NAMALWA (cell line): ENCODE data around the gene RGS10.
"Not testable (repeated sequence)": the region's sequence is repeated elsewhere in the genome, so short reads cannot be mapped to it uniquely, and the experiment has no call there.

Source experiments
- DNase-seq: peaks from one replicate; pipeline ENCODE4 v3.0.0-alpha.2; 2015; ENCODE audit warnings: low spot score

The RGS10 gene, protein sequence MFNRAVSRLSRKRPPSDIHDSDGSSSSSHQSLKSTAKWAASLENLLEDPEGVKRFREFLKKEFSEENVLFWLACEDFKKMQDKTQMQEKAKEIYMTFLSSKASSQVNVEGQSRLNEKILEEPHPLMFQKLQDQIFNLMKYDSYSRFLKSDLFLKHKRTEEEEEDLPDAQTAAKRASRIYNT

DNA sequence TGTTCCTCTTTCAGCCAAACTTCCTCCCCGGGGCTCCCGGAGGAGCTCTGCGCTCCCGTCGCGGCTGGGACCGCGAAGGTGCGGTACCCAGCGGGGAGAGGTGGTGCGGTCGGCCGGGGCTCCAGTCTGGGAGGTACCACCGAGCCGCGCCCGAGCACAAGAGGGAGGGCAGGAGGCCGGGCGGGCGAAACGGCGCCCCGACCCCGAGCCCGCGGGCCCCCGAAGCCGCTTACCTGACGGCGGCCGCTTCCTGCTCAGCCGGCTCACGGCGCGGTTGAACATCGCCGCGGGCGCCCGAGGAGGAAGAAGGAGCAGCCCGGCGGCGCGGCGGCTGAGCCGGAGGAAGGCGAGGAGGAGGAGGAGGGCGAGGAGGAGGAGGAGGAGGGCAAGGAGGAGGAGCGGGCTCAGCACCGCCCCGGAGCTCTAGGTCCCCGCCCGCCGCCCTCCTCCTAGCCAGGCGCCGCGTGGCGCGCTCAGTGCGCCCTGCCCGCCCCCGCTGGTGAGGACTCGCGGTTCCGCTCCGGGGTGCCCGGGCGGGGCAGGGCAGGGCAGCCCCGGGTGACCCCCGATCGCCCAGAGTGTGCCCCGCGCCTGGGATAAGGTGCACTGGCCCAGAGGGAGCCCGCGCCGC, at the start of gene RGS10:
Gene RGS10 (minus strand): TSS at position 363 of the 631 bp plus-strand sequence. CDS start 81 bp downstream, at position 282.
- DNase-seq: peak; percentile 74

DNA sequence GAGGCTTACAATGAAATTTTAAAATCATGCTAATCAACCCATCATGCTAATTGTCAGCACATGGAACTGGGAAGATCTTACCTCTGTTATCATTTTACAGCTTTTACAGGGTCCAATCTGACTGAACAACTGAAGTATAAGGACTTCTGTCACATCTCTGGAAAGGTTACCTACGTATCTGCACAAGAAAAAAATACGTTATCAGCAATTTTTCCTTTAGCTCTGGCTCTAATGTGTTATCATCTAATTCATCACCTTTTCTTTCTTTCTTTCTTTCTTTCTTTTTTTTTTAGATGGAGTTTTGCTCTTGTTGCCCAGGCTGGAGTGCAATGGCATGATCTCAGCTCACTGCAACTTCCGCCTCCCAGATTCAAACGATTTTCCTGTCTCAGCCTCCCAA, 45.6 kb upstream of the RGS10 start:
- no peak for DNase-seq

- no peak for DNase-seq
Observed at GRCh38 chr10:119578355-119578754, 35.8 kb upstream of the RGS10 start.

DNA sequence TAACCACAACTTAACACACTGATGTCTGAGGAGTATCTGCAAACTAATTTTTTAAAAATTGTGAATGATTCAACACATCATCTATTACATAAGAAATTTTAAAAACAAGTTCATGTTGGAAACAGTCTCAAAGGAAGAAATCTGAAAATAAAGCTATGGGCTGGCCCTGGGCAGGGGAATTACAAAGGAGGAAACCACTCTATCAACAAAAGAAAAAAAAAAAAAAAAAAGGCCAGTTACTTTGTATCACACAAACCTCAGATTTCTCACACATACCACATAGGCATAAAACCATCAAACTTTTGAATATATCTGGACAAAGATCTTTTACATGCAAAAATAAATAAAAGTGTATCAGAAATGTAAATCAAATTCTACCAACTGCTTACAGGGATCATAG, 33.5 kb upstream of the RGS10 start:
- DNase-seq: no peak

DNA sequence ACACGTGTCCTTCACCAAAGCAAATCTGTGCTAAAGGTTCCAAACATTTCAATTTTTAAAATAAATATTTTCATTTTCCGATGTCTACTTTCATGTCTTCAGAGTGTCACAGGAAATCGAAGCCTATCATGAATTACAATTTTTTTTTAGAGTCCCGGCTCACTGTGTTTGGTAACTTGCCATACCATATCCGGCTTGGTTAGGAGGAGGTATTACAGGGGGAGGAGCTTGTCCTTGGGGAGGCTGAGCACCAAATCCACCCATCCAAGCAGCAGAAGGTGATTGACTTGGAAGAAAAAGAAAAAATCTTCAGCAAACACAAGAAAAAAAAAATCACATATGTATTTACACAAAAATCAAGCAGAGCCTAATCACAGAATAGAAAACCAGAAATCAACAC, 33.0 kb upstream of the RGS10 start:
- DNase-seq: no peak

- DNase-seq: no peak
Observed at GRCh38 chr10:119567978-119568377, 25.5 kb upstream of the RGS10 start.

DNA sequence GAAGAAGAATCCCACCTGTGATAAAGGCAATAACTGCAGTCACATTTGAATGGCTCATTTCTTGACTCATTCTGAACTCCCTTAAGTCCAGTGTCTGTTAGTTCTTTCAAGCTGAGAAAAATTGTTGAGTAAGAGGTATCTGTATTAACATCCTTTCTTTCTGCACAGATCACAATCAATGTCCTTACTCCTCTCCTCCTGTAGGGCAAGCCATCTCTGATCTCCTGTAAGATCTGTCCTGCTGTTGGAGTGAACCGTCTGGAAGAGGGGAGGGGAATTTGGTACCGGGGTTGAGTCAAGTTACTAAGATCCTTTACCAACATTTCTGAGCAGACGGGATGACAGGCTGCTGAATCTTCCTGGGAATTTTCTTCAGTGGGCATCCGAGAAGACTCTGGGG, 19.6 kb upstream of the RGS10 start:
- DNase-seq: no peak

- DNase-seq: not testable (repeated sequence)
Observed at GRCh38 chr10:119559511-119559910, 17.0 kb upstream of the RGS10 start.

GRCh38 chr10:119556081-119556480, 13.6 kb upstream of the RGS10 start:
- not testable (repeated sequence) for DNase-seq

DNA sequence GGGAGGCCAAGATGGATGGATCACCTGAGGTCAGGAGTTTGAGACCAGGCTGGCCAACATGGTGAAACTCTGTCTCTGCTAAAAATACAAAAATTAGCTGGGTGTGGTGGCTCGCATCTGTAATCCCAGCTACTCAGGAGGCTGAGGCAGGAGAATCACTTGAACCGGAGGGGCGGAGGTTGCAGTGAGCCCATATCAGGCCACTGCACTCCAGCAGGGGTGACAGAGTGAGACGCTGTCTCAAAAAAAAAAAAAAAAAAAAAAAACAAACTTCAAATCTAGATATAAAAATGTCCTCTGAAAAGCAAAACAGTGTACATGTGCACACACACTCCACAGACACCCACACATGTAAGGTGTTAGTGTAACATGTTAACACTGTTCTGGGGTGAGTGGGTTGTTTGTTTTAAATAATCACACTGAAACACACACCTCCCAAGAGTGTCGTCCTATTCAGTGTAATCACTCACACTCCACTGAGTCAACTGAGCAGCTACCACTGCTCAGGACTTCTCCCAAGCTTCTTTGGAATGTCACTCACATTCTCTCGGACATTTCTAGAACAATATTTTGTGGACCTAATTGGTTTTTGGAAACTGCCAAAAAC, 12.8 kb upstream of the RGS10 start:
- DNase-seq: no peak

- DNase-seq: no peak
Observed at GRCh38 chr10:119550827-119551226, 8.3 kb upstream of the RGS10 start.

- no peak for DNase-seq
Observed at GRCh38 chr10:119549247-119549999, 6.9 kb upstream of the RGS10 start.

- DNase-seq: no peak
Observed at GRCh38 chr10:119546009-119546408, 3.5 kb upstream of the RGS10 start.

DNA sequence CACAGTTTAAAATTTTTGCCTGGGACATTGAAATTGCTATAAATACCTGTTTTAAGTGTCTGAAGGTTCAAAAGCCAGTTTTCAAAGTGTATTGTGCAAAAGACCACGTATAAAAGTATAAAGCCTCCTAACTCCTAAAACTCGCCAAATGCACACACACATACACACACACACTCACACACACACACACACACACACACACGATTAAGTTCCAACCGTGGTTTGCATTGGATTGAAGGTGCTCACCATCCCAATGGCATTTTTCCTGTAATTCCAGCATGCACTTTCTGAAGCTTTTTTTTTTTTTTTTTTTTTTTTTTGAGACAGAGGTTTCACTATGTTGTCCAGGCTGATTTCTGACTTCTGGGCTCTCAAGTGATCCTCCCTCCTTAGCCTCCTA, 2.8 kb upstream of the RGS10 start:
- DNase-seq: no peak

DNA sequence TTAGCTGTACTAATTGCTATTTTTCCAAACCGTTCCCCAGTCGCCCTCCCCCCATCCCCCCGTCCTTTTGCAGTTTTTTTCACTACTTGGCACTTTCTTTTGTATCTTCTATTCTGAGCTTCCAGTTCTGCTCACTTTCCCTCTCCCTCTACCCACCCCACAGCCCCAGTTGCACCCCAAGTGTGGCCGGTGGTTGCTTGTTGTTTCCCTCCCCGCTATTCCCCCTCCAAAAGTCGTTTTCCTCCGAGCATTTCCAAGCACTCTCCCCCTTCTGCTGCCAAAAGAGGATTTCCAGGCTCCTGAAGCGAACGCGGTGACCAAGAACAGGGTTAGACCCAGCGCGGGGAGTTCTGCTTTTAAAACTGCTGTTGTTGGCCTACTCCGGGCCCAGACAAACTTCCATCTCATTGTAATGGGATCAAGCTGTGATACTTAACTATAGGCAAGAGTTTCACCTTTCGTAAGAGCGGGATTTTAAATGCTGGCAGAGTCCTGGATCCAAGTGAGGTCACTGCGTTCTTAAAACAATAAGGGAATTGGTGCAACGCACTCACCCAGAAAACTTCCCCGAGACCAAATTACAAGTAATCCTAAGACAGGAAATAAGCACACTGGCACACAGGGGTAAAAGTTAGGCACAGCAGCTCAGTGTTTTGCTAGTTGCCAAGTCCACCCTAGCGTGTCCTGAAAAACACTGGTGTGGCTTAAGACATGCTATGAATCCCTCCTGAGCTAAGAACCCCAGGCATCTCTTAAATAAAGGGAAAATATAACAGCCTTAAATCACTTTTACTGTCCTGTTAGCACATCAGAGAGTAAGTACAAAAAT, 1.5 kb upstream of the RGS10 start:
- DNase-seq: no peak

DNA sequence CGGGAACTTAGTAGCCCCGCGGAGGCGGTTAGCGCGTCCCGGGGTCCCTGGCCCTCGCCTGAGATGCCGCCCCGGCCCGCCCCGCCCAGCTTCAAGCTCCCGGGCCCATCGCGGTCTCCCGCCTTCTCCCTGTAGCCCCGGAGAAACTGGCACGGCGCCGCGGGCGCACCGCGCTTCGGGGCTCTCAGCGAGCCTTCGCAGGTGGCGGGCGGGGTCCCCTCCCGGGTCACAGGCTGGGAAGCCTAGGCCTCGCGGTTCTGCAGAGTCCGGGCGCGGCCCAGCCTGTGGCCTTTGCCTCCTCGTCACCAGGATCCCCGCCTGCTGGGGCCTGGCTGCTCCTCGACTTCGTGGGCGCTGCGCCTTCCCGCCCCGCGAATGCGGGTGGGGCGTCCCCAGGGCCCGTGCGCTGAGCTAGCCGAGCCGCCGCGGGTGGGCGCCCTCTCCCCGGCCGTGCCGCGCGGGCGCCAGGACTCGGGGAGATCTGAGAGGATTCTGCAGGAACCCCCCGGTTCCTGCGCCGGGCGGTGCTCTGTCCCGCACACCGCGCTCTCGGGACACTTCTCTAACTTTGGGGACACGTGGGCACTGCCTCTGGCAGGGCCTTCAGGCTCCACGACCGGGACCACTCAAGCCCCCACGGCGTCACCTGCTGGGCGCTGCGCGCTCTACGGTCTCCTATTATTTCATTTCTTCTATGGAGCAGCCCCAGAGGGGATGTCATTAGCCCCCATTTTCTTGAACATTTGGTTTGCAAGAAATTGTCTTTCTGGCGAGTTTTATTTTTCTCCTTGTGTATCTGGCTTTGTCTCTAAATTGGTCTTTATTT, 682 bp upstream of the RGS10 start:
- DNase-seq: peak; percentile 80

- DNase-seq: no peak
Observed at GRCh38 chr10:119541459-119542356, 811 bp downstream of the RGS10 start.

DNA sequence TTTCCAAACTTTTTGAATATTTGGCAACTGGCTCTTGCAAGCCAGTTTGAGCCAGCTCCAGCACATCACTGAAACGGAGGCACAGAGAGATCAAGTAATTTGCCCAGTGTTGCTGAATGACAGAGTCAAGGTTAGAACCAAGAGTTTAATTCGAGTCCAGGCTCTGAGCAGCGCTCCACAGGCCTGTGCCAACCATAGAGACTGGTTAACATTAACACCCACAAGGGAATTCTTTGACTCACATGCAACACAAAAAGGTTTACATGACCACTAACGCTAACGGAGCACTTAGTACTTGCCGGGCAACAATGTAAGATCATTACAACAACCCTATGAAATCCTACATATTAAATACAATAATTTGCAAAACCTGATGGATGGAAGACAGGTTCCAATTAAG, 1.5 kb downstream of the RGS10 start:
- DNase-seq: peak; percentile 25

DNA sequence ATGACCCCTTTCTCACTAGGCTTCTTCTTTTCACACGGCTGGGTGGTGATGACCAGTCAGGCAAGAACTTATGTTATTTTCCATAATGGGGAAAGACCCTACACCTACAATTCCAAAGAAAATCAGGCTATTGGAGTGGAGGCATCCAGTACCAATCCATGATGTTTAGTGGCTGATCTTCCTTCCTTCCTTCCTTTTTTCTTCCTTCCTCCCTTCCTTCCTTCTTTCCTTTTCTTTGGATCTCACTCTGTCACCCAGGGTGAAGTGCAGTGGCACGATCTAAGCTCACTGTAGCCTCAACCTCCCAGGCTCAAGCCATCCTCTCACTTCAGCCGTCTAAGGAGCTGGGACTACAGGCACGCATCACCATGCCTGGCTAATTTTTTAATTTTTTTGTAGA, 2.5 kb downstream of the RGS10 start:
- DNase-seq: no peak

- no peak for DNase-seq
Observed at GRCh38 chr10:119539359-119539825, 3.1 kb downstream of the RGS10 start.
